ENCODE results near the gene BBX.

GRCh38 chr3:107687056-107687581 is 164.4 kb downstream of the BBX start:
- TF ChIP-seq CTCF (IDR thresholded peaks at IDR 0.05; ENCODE audit: poor library complexity, severe bottlenecking) (no peak), EZH2 (IDR thresholded peaks at IDR 0.05; ENCODE audit: borderline replicate concordance, insufficient read depth, low read length, poor library complexity, severe bottlenecking) (no peak), POLR2AphosphoS5 (IDR thresholded peaks at IDR 0.05) (no peak), MXI1 (conservative IDR thresholded peaks at IDR 0.05; ENCODE audit: poor library complexity, severe bottlenecking) (no peak), RAD21 (conservative IDR thresholded peaks at IDR 0.05) (no peak)

Data from neural cell (in vitro differentiated cells).